Activated CD8-positive, alpha-beta memory T cell treated with anti-CD3 and anti-CD28 coated beads, Interleukin-2, amount 50 U/mL, for 24 hours (primary cell): ENCODE results near the gene CST9L.

ENCODE experiments used
- DNase-seq: peaks from one replicate; pipeline ENCODE4 v3.0.0-alpha.2; 2020; ENCODE audit errors: extremely low read depth

CST9L gene

GRCh38 chr20:23568320-23568970, at the start of gene CST9L:
Gene CST9L (minus strand): TSS chr20:23568484. CDS start chr20:23568450, 34 bp downstream.
- no peak for DNase-seq

- DNase-seq: no peak
Observed at GRCh38 chr20:23614163-23614562, 45.9 kb upstream of the CST9L start.

DNA sequence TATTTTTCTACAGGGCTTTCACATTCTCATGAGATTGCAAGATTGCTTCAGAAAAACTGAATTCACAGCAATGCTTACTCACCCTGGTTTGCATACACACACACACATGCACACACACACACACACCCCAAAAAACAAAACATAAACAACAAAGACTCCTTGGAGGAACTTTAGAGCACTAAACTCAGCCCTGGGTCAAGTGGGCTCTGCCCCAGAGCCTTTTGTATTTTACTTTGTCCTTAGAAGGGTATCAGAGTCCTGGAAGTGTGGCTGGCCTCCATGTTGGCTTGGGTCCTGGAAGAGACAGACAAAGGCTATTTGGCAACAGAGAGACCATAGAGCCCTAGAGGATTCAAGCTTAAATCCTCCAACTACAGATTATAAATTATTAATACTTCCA, 45.4 kb upstream of the CST9L start:
- no peak for DNase-seq

DNA sequence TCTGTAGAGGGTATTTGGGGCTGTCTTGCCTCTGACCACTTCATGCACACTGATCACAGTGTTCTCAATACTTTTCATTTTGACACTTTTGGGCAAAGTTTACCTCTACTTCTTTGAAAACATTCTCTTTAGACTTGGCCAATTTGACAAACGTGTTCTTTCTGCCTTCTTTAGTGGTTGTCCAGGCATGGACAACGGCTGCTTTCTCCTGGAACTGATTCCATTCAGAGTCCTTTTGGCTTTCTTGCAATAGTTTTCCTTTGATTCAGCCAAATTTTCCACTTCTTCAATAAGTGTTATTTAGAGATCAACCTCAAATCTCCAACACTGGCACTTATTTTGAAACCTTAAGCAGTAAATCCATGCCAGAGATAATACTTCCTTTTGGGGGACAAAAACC, 44.1 kb upstream of the CST9L start:
- DNase-seq: no peak

DNA sequence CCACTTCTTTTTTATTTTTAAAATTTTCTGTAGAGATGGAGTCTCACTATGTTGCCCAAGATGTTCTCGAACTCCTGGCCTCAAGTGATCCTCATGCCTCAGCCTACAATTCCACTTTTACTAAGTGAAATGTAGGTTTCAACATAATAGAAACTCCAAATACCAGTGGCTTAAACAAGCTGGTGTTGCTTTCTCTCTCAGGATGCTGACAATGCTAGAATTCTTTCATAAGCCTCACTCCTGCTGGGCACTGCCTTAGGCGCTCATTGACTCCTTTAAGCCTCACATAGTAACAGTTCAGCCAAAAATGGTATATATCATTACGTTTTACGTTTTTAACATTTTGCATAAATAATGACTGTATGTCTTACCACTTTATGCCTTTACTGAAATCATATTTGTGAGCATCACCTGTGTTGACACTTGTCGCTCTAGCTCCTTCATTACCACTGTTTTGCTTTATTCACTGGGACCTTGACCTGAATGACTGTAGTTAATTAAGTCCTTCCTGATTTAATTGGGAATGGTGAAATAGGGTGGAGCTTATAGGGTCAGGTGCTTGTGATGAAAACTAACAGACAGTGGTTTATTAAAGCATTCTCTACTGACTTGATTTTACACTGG, 41.3 kb upstream of the CST9L start:
- DNase-seq: no peak

DNA sequence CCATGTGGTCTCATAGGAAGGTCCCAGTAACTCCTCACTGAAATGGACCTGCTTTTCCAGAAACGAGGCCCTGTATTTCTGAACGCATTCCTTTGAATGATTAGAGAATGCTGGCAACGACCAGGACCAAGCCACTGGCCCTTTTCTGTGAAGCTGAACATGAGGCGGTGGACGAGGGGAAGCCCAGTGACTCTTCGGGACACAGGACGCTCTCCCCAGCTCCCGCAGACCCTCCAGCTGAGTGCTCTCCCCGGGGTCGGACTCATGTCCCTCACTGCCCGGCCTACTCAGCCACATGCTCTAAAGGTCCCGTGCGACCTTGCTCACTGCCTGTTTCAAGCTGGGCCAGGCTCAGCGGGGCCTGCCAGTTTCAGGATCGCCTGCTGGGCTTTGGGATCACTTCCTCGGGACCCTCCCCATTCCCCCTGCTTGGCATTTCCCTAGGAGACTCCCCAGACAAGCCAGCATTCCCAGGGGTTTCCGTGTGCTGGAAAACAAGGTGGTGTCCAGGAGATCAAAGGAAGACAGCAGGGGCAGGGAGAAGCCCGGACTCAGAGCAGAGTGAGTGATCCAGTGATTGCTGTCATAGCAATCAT, 40.1 kb upstream of the CST9L start:
- no peak for DNase-seq

DNA sequence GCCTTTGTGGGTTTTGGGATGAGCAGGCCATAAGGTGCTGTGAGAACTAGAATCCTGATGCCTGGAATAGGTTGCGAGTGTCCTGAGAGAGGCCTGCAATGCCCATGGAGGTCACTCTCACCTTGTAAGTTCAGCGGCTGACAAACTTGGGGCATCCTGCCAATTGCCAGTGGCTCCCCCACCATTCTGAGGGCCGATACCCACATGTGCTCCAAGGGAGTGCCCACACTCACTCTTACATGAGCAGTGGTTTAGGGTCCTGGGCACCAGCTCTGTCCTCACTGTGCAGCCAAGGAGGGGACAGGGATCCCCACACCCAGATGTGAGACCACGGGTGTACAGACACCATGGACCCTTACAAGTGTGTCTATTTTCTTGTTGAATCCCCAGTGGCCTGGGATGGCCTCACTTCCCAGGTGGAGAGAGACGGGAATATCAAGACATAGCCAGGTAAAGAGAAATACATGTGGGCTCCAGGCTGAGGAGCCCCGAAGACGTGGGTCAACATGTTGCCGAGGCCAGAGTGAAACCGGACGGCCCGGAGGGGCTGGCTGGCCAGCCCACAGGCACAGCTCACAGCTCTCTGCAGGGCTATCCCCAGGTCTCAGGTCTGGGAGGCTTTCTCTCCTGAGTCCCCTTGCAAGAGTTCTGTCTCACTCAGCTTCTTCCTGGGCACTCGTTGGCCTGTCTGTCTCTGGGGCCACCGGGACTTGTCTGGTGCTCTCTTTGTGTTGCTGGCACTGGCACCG, 39.4 kb upstream of the CST9L start:
- DNase-seq: no peak

DNA sequence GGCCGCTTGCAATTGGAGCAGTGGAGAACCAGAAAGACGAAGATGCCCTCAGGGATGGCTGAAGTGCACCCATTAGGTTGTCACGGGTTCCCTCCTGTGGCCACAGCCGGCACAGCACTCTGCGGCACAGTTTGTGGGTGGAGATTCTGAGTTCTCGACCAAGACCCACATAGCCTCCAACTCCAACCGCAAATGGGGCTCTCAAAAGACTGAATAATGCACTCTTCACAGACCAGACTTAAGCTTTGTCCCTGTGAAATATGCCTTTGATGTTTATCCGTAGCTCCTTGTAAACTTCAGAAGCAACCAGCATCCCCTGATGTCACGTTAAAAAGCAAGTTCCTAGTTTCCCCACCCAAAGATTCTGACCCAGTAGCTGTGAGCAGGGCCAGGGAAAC, 38.4 kb upstream of the CST9L start:
- DNase-seq: peak; percentile 24

GRCh38 chr20:23605867-23606651, 37.8 kb upstream of the CST9L start, which contains the start of gene CST9:
Gene CST9 (minus strand): TSS chr20:23605917. CDS start chr20:23605864, 53 bp downstream.
- no peak for DNase-seq

DNA sequence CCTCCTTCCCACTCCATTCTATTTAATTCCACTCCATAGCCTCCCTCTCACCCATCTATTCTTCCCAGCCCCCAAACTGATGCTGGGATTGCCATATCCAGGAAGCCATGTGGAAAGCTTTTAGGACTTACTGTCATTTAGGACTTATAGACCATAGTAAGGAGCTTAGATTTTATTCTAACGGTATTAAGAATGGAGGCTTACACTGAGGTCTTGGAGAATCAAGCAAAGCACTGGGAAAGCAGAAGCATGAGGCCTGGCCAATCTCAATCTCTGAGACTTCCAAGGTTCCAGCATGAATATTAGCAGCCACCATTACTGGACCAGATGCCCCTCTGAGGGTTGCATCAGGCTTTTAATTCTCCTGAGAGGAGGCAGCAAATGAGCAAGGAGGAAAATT, 36.0 kb upstream of the CST9L start:
- no peak for DNase-seq

- no peak for DNase-seq
Observed at GRCh38 chr20:23603321-23603720, 35.0 kb upstream of the CST9L start.

GRCh38 chr20:23602699-23603098, 34.4 kb upstream of the CST9L start:
- DNase-seq: no peak

- no peak for DNase-seq
Observed at GRCh38 chr20:23602241-23602640, 34.0 kb upstream of the CST9L start.

DNA sequence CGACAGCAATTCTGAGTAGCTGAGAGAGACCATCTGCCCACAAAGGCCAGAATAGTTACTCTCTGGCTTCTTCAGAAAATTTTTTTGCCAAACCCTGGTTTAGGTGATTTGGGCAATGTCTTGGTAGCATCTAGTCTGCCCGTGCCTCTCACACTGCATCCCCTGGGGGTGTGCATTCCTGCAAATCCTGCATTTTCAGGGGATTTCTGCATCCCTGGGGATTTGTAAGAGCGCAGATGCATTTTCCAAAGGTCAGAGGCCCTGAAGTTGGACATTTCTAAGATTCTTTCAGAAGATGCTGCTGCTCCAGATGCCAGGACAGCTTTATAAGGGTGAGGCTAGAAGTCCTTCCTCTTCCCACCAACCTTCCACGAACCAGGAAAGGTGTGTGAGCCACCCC, 33.4 kb upstream of the CST9L start:
- DNase-seq: no peak

GRCh38 chr20:23598481-23598880, 30.2 kb upstream of the CST9L start:
- DNase-seq: no peak

- DNase-seq: no peak
Observed at GRCh38 chr20:23596579-23597250, 28.4 kb upstream of the CST9L start.

- no peak for DNase-seq
Observed at GRCh38 chr20:23595941-23596340, 27.7 kb upstream of the CST9L start.

DNA sequence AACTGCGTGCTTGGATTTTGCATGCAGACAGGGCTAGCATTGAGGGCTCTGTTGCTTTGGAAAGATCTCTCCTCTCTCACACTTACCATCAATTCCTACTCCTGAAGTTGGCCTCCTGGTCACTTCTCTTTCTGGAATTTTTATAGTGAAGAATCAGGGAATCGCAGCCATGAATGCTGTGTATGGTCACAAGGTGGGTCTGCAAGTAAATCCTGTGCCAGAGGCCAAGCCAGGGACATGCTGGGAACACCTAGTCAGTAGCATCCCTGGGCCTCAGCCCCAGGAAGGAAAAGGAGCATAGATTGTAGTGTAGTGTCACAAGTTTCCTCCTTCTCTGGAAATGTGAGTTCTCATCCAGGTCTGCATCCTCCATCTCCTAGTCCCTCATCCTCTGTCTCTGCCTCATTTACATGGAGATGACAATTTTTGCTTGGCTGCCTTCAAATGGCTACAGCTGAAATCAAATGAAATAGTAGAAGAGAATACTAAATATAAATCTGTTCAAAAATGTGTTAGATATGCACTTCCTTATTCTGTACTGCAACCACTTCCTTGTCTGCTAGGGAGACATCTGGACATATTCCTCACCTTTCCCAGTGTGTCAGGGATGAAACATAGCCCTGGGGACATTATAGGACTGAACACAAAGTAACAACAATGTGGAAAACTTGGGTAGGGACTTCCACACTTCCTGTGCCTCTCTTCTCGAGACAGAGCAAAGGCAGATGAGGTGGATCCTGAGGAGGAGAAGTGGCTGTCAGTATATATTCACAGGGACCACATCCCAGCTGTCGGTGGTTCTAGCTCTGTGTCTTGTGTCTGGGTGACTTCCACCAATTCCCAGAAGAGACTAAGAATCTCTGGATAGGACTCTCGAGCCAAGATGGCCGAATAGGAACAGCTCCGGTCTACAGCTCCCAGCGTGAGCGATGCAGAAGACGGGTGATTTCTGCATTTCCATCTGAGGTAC, 20.4 kb upstream of the CST9L start:
- DNase-seq: no peak

- no peak for DNase-seq
Observed at GRCh38 chr20:23587631-23588030, 19.3 kb upstream of the CST9L start.
